Measurements from ENCODE around the gene EDC4. TPM values are rescaled to one million over a fixed set of nuclear protein-coding genes. Genes with fewer than 3 reads are reported as not detected.

The EDC4 gene
- total RNA-seq, 1 donor from 2014 or later, result 64.8 TPM

DNA sequence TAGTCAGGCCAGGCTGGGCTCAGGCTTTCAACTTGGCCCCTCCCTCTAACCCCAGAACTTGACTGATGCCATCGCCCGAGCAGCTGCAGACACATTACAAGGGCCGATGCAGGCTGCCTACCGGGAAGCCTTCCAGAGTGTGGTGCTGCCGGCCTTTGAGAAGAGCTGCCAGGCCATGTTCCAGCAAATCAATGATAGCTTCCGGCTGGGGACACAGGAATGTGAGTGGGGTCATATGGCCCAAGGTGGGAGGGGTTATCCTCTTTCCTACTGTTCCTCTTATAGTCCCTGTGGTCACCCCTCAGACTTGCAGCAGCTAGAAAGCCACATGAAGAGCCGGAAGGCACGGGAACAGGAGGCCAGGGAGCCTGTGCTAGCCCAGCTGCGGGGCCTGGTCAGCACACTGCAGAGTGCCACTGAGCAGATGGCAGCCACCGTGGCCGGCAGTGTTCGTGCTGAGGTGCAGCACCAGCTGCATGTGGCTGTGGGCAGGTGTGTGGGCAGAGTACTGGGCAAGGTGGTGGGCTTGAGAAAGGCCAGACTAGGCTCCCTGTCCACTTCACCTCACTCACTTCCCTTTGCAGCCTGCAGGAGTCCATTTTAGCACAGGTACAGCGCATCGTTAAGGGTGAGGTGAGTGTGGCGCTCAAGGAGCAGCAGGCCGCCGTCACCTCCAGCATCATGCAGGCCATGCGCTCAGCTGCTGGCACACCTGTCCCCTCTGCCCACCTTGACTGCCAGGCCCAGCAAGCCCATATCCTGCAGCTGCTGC is 9.7 kb downstream of the EDC4 start:
- Histone ChIP-seq H3K4me1 (ENCODE audit: insufficient read depth, low read length) (peaks cover 6% of the 10 kb centered on the region), H3K27ac (ENCODE audit: low read depth, low read length) (no peak overlapping the region), H3K36me3 (ENCODE audit: insufficient read depth, low read length) (peaks cover 32% of the 10 kb centered on the region), H3K27me3 (ENCODE audit: insufficient read depth, low read length) (no peaks in the 10 kb centered on the region), H3K4me2 (ENCODE audit: low read length) (no peak overlapping the region), H2AFZ (ENCODE audit: low read depth, low read length) (no peak overlapping the region), H4K20me1 (ENCODE audit: insufficient read depth, low read length) (peaks cover 56% of the 10 kb centered on the region), H3K9ac (ENCODE audit: low read length) (no peak overlapping the region), H3K9me3 (ENCODE audit: insufficient read depth, low read depth, low read length) (no peaks in the 10 kb centered on the region), H3K79me2 (ENCODE audit: insufficient read depth, low read length) (peaks cover 4% of the 10 kb centered on the region), H3K4me3 (ENCODE audit: insufficient read depth, low read depth, low read length) (no peak overlapping the region)
- no peak overlapping the region for H3K4me3 Mint-ChIP-seq (ENCODE audit: unreplicated experiment)
- H3K9me3 Mint-ChIP-seq (ENCODE audit: unreplicated experiment), result no peaks in the 10 kb centered on the region
- peaks cover 22% of the 10 kb centered on the region for H3K36me3 Mint-ChIP-seq (ENCODE audit: low read depth, unreplicated experiment)
- H3K27ac Mint-ChIP-seq (ENCODE audit: unreplicated experiment), result no peak overlapping the region
- no peak for TF ChIP-seq EZH2 (IDR thresholded peaks at IDR 0.05; ENCODE audit: insufficient read depth, low read length)
- no peak for TF ChIP-seq CTCF (IDR thresholded peaks at IDR 0.05; ENCODE audit: insufficient read depth, low read depth, low read length)
- FAIRE-seq (no peak), DNase-seq (ENCODE audit: low read depth) (no peak)
- peaks cover 7% of the 10 kb centered on the region for H3K4me1 Mint-ChIP-seq (ENCODE audit: low read depth, unreplicated experiment)
- H3K27me3 Mint-ChIP-seq (ENCODE audit: low read depth, unreplicated experiment), result no peaks in the 10 kb centered on the region

DNA sequence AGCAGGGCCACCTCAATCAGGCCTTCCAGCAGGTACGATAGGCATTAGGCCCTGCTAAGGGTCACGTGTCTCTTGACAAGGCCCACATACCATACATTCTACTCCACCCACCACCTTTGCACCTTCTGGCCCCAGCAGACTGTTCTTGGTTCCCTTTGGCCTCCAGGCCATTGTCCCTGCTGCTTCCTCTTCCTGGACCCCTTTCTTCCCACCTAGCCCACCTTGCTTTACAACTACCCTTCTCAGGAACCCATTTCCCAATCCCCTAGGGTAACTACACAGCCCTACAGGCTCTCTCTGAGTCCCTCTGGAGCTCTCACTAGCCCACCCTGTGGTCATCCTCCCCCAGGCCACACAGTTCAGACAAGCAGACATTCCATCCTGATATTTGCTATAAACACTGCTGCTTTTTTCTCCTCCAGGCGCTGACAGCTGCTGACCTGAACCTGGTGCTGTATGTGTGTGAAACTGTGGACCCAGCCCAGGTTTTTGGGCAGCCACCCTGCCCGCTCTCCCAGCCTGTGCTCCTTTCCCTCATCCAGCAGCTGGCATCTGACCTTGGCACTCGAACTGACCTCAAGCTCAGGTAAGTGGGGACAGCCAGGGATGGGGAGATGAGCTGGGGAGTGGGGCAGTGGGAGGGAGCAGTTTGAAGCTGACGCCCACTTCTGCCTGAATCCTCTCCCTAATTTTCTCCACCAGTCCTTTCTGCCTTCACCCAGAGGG is 10.5 kb downstream of the EDC4 start:
- Mint-ChIP-seq H3K27me3 (ENCODE audit: low read depth, unreplicated experiment) (no peaks in the 10 kb centered on the region), H3K9me3 (ENCODE audit: unreplicated experiment) (no peaks in the 10 kb centered on the region), H3K27ac (ENCODE audit: unreplicated experiment) (peak overlapping the region; percentile 88), H3K36me3 (ENCODE audit: low read depth, unreplicated experiment) (peaks cover 21% of the 10 kb centered on the region), H3K4me3 (ENCODE audit: unreplicated experiment) (no peak overlapping the region), H3K4me1 (ENCODE audit: low read depth, unreplicated experiment) (peaks cover 7% of the 10 kb centered on the region)
- Histone ChIP-seq H3K79me2 (ENCODE audit: insufficient read depth, low read length) (no peaks in the 10 kb centered on the region), H3K4me1 (ENCODE audit: insufficient read depth, low read length) (peaks cover 6% of the 10 kb centered on the region), H3K9me3 (ENCODE audit: insufficient read depth, low read depth, low read length) (no peaks in the 10 kb centered on the region), H3K36me3 (ENCODE audit: insufficient read depth, low read length) (peaks cover 28% of the 10 kb centered on the region), H3K4me2 (ENCODE audit: low read length) (no peak overlapping the region), H4K20me1 (ENCODE audit: insufficient read depth, low read length) (peaks cover 49% of the 10 kb centered on the region), H3K9ac (ENCODE audit: low read length) (no peak overlapping the region), H3K27me3 (ENCODE audit: insufficient read depth, low read length) (no peaks in the 10 kb centered on the region), H2AFZ (ENCODE audit: low read depth, low read length) (no peak overlapping the region), H3K4me3 (ENCODE audit: insufficient read depth, low read depth, low read length) (no peak overlapping the region), H3K27ac (ENCODE audit: low read depth, low read length) (no peak overlapping the region)
- no peak for DNase-seq (ENCODE audit: low read depth)
- FAIRE-seq, result no peak
- TF ChIP-seq EZH2 (IDR thresholded peaks at IDR 0.05; ENCODE audit: insufficient read depth, low read length), result no peak
- no peak for TF ChIP-seq CTCF (IDR thresholded peaks at IDR 0.05; ENCODE audit: insufficient read depth, low read depth, low read length)
